GM08714 (cell line): ENCODE measurements around the gene RAB29.
"Not testable (repeated sequence)": the region's sequence is repeated elsewhere in the genome, so short reads cannot be mapped to it uniquely, and the experiment has no call there.

Source experiments
- H3K4me3 ChIP-seq: fragments of 200-500 bp; sonication (Bioruptor generic); 2 replicates; pipeline ENCODE4 v1.5.1; 2014; ENCODE audit warnings: mild to moderate bottlenecking, low read length, inconsistent platforms
- ZNF274 ChIP-seq: IDR thresholded peaks from 2 replicates; pipeline ENCODE4 v1.6.1; 2012; ENCODE audit warnings: mild to moderate bottlenecking, low read depth, low read length

The RAB29 gene

GRCh38 chr1:205733438-205734175, 41.7 kb downstream of the RAB29 start:
- TF ChIP-seq ZNF274, result no peak
- no peak overlapping the region for H3K4me3 ChIP-seq

GRCh38 chr1:205729945-205730610, 45.2 kb downstream of the RAB29 start:
- TF ChIP-seq ZNF274, result no peak
- H3K4me3 ChIP-seq, result no peak overlapping the region

- H3K4me3 ChIP-seq, result no peak overlapping the region
- no peak for TF ChIP-seq ZNF274
These were observed 48.6 kb downstream of the RAB29 start for GRCh38 chr1:205726619-205727125.

GRCh38 chr1:205725514-205725913, 49.8 kb downstream of the RAB29 start:
- TF ChIP-seq ZNF274, result no peak
- no peak overlapping the region for H3K4me3 ChIP-seq

- H3K4me3 ChIP-seq, result not testable (repeated sequence)
These were observed 54.5 kb downstream of the RAB29 start for GRCh38 chr1:205720740-205721139.

- no peak for TF ChIP-seq ZNF274
- no peak overlapping the region for H3K4me3 ChIP-seq
These were observed 55.5 kb downstream of the RAB29 start for GRCh38 chr1:205719762-205720161.

- H3K4me3 ChIP-seq, result no peak overlapping the region
- no peak for TF ChIP-seq ZNF274
These were observed 56.3 kb downstream of the RAB29 start for GRCh38 chr1:205719015-205719414.
